ENCODE data around the gene APRT.
"Not testable (repeated sequence)": the region's sequence is repeated elsewhere in the genome, so short reads cannot be mapped to it uniquely, and the experiment has no call there.

APRT gene

GRCh38 chr16:88841521-88842307 is 30.0 kb upstream of the APRT start:
- no peak for DNase-seq

GRCh38 chr16:88840600-88841215 is 29.0 kb upstream of the APRT start:
- DNase-seq: no peak

- DNase-seq: no peak
These were observed 28.2 kb upstream of the APRT start for GRCh38 chr16:88839745-88840599.

GRCh38 chr16:88839026-88839529 is 27.4 kb upstream of the APRT start:
- DNase-seq: no peak

- DNase-seq: no peak
These were observed 26.8 kb upstream of the APRT start for GRCh38 chr16:88838566-88838965.

- DNase-seq: no peak
These were observed 26.1 kb upstream of the APRT start for GRCh38 chr16:88837806-88838205.

GRCh38 chr16:88836791-88837190 is 25.1 kb upstream of the APRT start:
- no peak for DNase-seq

GRCh38 chr16:88835818-88836217 is 24.1 kb upstream of the APRT start:
- no peak for DNase-seq

- DNase-seq: no peak
These were observed 23.7 kb upstream of the APRT start for GRCh38 chr16:88835383-88835782.

GRCh38 chr16:88834670-88835069 is 22.9 kb upstream of the APRT start:
- DNase-seq: no peak

- no peak for DNase-seq
These were observed 21.4 kb upstream of the APRT start for GRCh38 chr16:88833086-88833485.

- DNase-seq: no peak
These were observed 20.1 kb upstream of the APRT start for GRCh38 chr16:88831838-88832237.

- no peak for DNase-seq
These were observed 19.1 kb upstream of the APRT start for GRCh38 chr16:88830783-88831182.

GRCh38 chr16:88830258-88830657 is 18.5 kb upstream of the APRT start:
- DNase-seq: no peak

GRCh38 chr16:88828711-88829110 is 17.0 kb upstream of the APRT start:
- DNase-seq: no peak

GRCh38 chr16:88827727-88828126 is 16.0 kb upstream of the APRT start:
- DNase-seq: no peak

- DNase-seq: no peak
These were observed 14.5 kb upstream of the APRT start for GRCh38 chr16:88826070-88826840.

- DNase-seq: no peak
These were observed 13.4 kb upstream of the APRT start for GRCh38 chr16:88825146-88825545.

GRCh38 chr16:88824256-88825077 is 12.7 kb upstream of the APRT start:
- no peak for DNase-seq

GRCh38 chr16:88823646-88824045 is 11.9 kb upstream of the APRT start:
- DNase-seq: not testable (repeated sequence)

GRCh38 chr16:88822281-88823040 is 10.7 kb upstream of the APRT start:
- no peak for DNase-seq
